K562 (cell line): Measurements from ENCODE around the gene OR10H5. TPM values are rescaled to one million over a fixed set of nuclear protein-coding genes. Genes with fewer than 3 reads are reported as not detected.

ENCODE experiments used
- AFF4 ChIP-seq: sonication (generic); formaldehyde crosslinking; IDR thresholded peaks from 2 replicates; pipeline ENCODE4 v1.8.0; 2023; ENCODE audit warnings: mild to moderate bottlenecking, missing genetic modification reagents
- CUX1 ChIP-seq: fragments of 200-800 bp; sonication (Bioruptor generic); IDR thresholded peaks from 2 replicates; pipeline ENCODE4 v1.6.1; 2016; ENCODE audit warnings: missing genetic modification characterization, missing compliant biosample characterization
- HEY1 ChIP-seq: fragments of 250-450 bp; sonication (Bioruptor Pico); IDR thresholded peaks from 2 replicates; pipeline ENCODE4 v1.5.0; 2020; ENCODE audit warnings: mild to moderate bottlenecking, moderate library complexity, borderline replicate concordance
- HMGN3 ChIP-seq: IDR thresholded peaks from 2 replicates; pipeline ENCODE4 v1.6.1; 2011; ENCODE audit warnings: borderline replicate concordance, low read depth, mild to moderate bottlenecking, mixed read lengths, low read length; ENCODE audit not compliant: insufficient read length; ENCODE audit errors: extremely low read depth
- NCOA2 ChIP-seq, 2 experiments: fragments of 450-650 bp; IDR thresholded peaks; 2 replicates each; pipeline ENCODE4 v1.6.1; 2018; ENCODE audit warnings: mild to moderate bottlenecking in 2 of 2, moderate library complexity in 1 of 2; ENCODE audit not compliant: partially characterized antibody in 2 of 2
- NFRKB ChIP-seq: fragments of 450-650 bp; IDR thresholded peaks from 2 replicates; pipeline ENCODE4 v1.6.1; 2016; ENCODE audit warnings: low read depth
- POLR2G ChIP-seq: fragments of 200-400 bp; formaldehyde crosslinking; IDR thresholded peaks from 2 replicates; pipeline ENCODE4 v1.6.1; 2017; ENCODE audit warnings: low read depth, mild to moderate bottlenecking, antibody characterized with exemption, low read length, moderate library complexity
- SP1 ChIP-seq: sonication (generic); formaldehyde crosslinking; IDR thresholded peaks from 2 replicates; pipeline ENCODE4 v1.8.1; 2022; ENCODE audit warnings: mild to moderate bottlenecking, missing genetic modification reagents
- STAT5B ChIP-seq: fragments of 250-450 bp; sonication (Bioruptor Pico); IDR thresholded peaks from 2 replicates; pipeline ENCODE4 v1.8.0; 2021; ENCODE audit warnings: mild to moderate bottlenecking, inconsistent platforms
- ZNF165 ChIP-seq: fragments of 250-450 bp; sonication (Bioruptor Pico); IDR thresholded peaks from 2 replicates; pipeline ENCODE4 v1.4.0; 2020; ENCODE audit warnings: borderline replicate concordance
- ZNF280B ChIP-seq: fragments of 250-450 bp; sonication (Bioruptor Pico); IDR thresholded peaks from 2 replicates; pipeline ENCODE4 v1.5.1; 2021; ENCODE audit warnings: mild to moderate bottlenecking
- ZNF696 ChIP-seq: fragments of 250-450 bp; sonication (Bioruptor Pico); conservative IDR thresholded peaks from 2 replicates; pipeline ENCODE4 v1.4.0; 2020; ENCODE audit warnings: mild to moderate bottlenecking, moderate library complexity
- polyA plus RNA-seq, 8 experiments: library from polyadenylated mRNA; depleted of rRNA in 4 of 8; stranded (reverse) in 5 of 8; unstranded in 3 of 8; fragments of >200 nt; fragmentation: Nextera tagmentation in 2 of 8; fragmentation: Illumina TruSeq in 1 of 8; extraction: Ambion mirVana in 2 of 8; extraction: Trizol in 1 of 8; gene quantifications; 2 replicates each; pipeline versions ENCODE4 v1.2.1 to v1.2.3, GENCODE V29; 2011 to 2014; ENCODE audit warnings: inconsistent platforms in 1 of 8, missing spikeins in 1 of 8
- total RNA-seq, 7 experiments: library from RNA; depleted of rRNA in 6 of 7; stranded (reverse); fragments of >200 nt in 6 of 7; fragmentation: Illumina TruSeq in 2 of 7; extraction: Trizol in 2 of 7; gene quantifications; 2 replicates each; pipeline versions ENCODE4 v1.2.1 to v1.2.3, GENCODE V29; 2011 to 2021; ENCODE audit warnings: low replicate concordance in 1 of 7
- TF ChIP-seq, protein P1 (sequence below): fragments of 450-650 bp; IDR thresholded peaks from 2 replicates; pipeline ENCODE4 v1.6.1; 2017; ENCODE audit warnings: antibody characterized with exemption, mild to moderate bottlenecking

OR10H5 gene
- total and polyA plus RNA-seq, 9 of the 15 experiments (the other 6 are each of a cell fraction or from before 2014, with no cell fraction given), result not detected

GRCh38 chr19:15829306-15829698 is 41.8 kb downstream of the OR10H5 start (continued):
- TF ChIP-seq ZNF696 (CRISPR knock-in tag) (no peak), HEY1 (no peak), ZNF280B (CRISPR knock-in tag) (no peak), POLR2G (0 out of 2 replicates have a peak, but pooled peaks have one; percentile 19), STAT5B (no peak), ZNF165 (CRISPR knock-in tag) (no peak), SP1 (CRISPR knock-in tag) (no peak), HMGN3 (no peak), CUX1 (CRISPR knock-in tag) (no peak), NCOA2 (IDR thresholded peaks at IDR 0.05; ENCODE audit: partially characterized antibody in 2 of 2) (no peak), AFF4 (0 out of 2 replicates have a peak, but pooled peaks have one; percentile 43), NFRKB (peak; percentile 36; the same call in 1 of the 2 replicates)
- TF ChIP-seq, protein P1, sequence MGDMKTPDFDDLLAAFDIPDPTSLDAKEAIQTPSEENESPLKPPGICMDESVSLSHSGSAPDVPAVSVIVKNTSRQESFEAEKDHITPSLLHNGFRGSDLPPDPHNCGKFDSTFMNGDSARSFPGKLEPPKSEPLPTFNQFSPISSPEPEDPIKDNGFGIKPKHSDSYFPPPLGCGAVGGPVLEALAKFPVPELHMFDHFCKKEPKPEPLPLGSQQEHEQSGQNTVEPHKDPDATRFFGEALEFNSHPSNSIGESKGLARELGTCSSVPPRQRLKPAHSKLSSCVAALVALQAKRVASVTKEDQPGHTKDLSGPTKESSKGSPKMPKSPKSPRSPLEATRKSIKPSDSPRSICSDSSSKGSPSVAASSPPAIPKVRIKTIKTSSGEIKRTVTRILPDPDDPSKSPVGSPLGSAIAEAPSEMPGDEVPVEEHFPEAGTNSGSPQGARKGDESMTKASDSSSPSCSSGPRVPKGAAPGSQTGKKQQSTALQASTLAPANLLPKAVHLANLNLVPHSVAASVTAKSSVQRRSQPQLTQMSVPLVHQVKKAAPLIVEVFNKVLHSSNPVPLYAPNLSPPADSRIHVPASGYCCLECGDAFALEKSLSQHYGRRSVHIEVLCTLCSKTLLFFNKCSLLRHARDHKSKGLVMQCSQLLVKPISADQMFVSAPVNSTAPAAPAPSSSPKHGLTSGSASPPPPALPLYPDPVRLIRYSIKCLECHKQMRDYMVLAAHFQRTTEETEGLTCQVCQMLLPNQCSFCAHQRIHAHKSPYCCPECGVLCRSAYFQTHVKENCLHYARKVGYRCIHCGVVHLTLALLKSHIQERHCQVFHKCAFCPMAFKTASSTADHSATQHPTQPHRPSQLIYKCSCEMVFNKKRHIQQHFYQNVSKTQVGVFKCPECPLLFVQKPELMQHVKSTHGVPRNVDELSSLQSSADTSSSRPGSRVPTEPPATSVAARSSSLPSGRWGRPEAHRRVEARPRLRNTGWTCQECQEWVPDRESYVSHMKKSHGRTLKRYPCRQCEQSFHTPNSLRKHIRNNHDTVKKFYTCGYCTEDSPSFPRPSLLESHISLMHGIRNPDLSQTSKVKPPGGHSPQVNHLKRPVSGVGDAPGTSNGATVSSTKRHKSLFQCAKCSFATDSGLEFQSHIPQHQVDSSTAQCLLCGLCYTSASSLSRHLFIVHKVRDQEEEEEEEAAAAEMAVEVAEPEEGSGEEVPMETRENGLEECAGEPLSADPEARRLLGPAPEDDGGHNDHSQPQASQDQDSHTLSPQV, result no peak
